ENCODE measurements around the gene DPYSL5. TPM values are rescaled to one million over a fixed set of nuclear protein-coding genes. Genes with fewer than 3 reads are reported as not detected.
"Not testable (repeated sequence)": the region's sequence is repeated elsewhere in the genome, so short reads cannot be mapped to it uniquely, and the experiment has no call there.

DPYSL5 gene
- total RNA-seq, 2 experiments from 2014 or later: not detected

- Mint-ChIP-seq H3K27me3 (peaks cover 39% of the 10 kb centered on the region), H3K4me3 (no peak overlapping the region), H3K4me1 (no peaks in the 10 kb centered on the region), H3K36me3 (no peaks in the 10 kb centered on the region), H3K27ac (no peak overlapping the region), H3K9me3 (ENCODE audit: low read depth) (no peaks in the 10 kb centered on the region)
- DNase-seq (no peak), ATAC-seq (no peak)
- CTCF ChIA-PET: interaction anchor here (1.0 kb wide), 1 partner anchor 299 kb away, joined by 3 read pairs; no protein-coding TSS in a partner anchor
Measured at GRCh38 chr2:26870585-26871095, 22.7 kb downstream of the DPYSL5 start.

GRCh38 chr2:26873286-26873983 lies 25.5 kb downstream of the DPYSL5 start:
- DNase-seq (no peak), ATAC-seq (no peak)
- Mint-ChIP-seq H3K27me3 (peaks cover 32% of the 10 kb centered on the region), H3K4me3 (no peak overlapping the region), H3K36me3 (no peaks in the 10 kb centered on the region), H3K9me3 (ENCODE audit: low read depth) (no peaks in the 10 kb centered on the region), H3K27ac (no peak overlapping the region), H3K4me1 (no peaks in the 10 kb centered on the region)
- CTCF ChIA-PET: no interaction called here

GRCh38 chr2:26874514-26874913 lies 26.6 kb downstream of the DPYSL5 start:
- CTCF ChIA-PET: no interaction called here
- ATAC-seq (no peak), DNase-seq (no peak)
- H3K4me3 Mint-ChIP-seq: no peak overlapping the region
- peaks cover 32% of the 10 kb centered on the region for H3K27me3 Mint-ChIP-seq
- H3K27ac Mint-ChIP-seq: no peak overlapping the region
- H3K36me3 Mint-ChIP-seq: no peaks in the 10 kb centered on the region
- H3K9me3 Mint-ChIP-seq (ENCODE audit: low read depth): no peaks in the 10 kb centered on the region
- no peaks in the 10 kb centered on the region for H3K4me1 Mint-ChIP-seq

- H3K36me3 Mint-ChIP-seq: no peaks in the 10 kb centered on the region
- peaks cover 29% of the 10 kb centered on the region for H3K27me3 Mint-ChIP-seq
- H3K4me1 Mint-ChIP-seq: no peaks in the 10 kb centered on the region
- no peak for DNase-seq
- no peak for ATAC-seq
- CTCF ChIA-PET: no interaction called here
- no peaks in the 10 kb centered on the region for H3K9me3 Mint-ChIP-seq (ENCODE audit: low read depth)
- H3K27ac Mint-ChIP-seq: no peak overlapping the region
- H3K4me3 Mint-ChIP-seq: no peak overlapping the region
Measured at GRCh38 chr2:26875065-26875634, 27.2 kb downstream of the DPYSL5 start.

- Mint-ChIP-seq H3K4me3 (no peak overlapping the region), H3K27me3 (peaks cover 33% of the 10 kb centered on the region), H3K27ac (no peak overlapping the region), H3K4me1 (no peaks in the 10 kb centered on the region), H3K9me3 (ENCODE audit: low read depth) (no peaks in the 10 kb centered on the region), H3K36me3 (no peaks in the 10 kb centered on the region)
- DNase-seq (no peak), ATAC-seq (no peak)
- CTCF ChIA-PET: no interaction called here
Measured at GRCh38 chr2:26875808-26876207, 27.9 kb downstream of the DPYSL5 start.

- Mint-ChIP-seq H3K9me3 (ENCODE audit: low read depth) (no peaks in the 10 kb centered on the region), H3K4me3 (no peak overlapping the region), H3K27ac (no peak overlapping the region), H3K27me3 (peaks cover 33% of the 10 kb centered on the region), H3K36me3 (no peaks in the 10 kb centered on the region), H3K4me1 (no peaks in the 10 kb centered on the region)
- DNase-seq: no peak
- ATAC-seq: no peak
- CTCF ChIA-PET: no interaction called here
Measured at GRCh38 chr2:26876260-26876659, 28.3 kb downstream of the DPYSL5 start.

GRCh38 chr2:26877276-26877675 lies 29.3 kb downstream of the DPYSL5 start:
- H3K9me3 Mint-ChIP-seq (ENCODE audit: low read depth): no peaks in the 10 kb centered on the region
- H3K36me3 Mint-ChIP-seq: no peaks in the 10 kb centered on the region
- CTCF ChIA-PET: no interaction called here
- no peaks in the 10 kb centered on the region for H3K4me1 Mint-ChIP-seq
- H3K4me3 Mint-ChIP-seq: no peak overlapping the region
- H3K27ac Mint-ChIP-seq: no peak overlapping the region
- DNase-seq (no peak), ATAC-seq (no peak)
- H3K27me3 Mint-ChIP-seq: peaks cover 28% of the 10 kb centered on the region

GRCh38 chr2:26880161-26880560 lies 32.2 kb downstream of the DPYSL5 start:
- no peak for DNase-seq
- Mint-ChIP-seq H3K4me1 (no peaks in the 10 kb centered on the region), H3K27ac (no peak overlapping the region), H3K36me3 (no peaks in the 10 kb centered on the region), H3K4me3 (no peak overlapping the region), H3K27me3 (peaks cover 28% of the 10 kb centered on the region), H3K9me3 (ENCODE audit: low read depth) (no peaks in the 10 kb centered on the region)
- CTCF ChIA-PET: interaction anchor here (1.4 kb wide), 1 partner anchor 27 kb away, joined by 3 read pairs; no protein-coding TSS in a partner anchor
- no peak for ATAC-seq

- DNase-seq: no peak
- no peak for ATAC-seq
- Mint-ChIP-seq H3K9me3 (ENCODE audit: low read depth) (no peaks in the 10 kb centered on the region), H3K4me3 (no peak overlapping the region), H3K4me1 (no peaks in the 10 kb centered on the region), H3K27me3 (peaks cover 24% of the 10 kb centered on the region), H3K36me3 (no peaks in the 10 kb centered on the region), H3K27ac (no peak overlapping the region)
- CTCF ChIA-PET: interaction anchor here (1.4 kb wide), 1 partner anchor 26 kb away, joined by 3 read pairs; no protein-coding TSS in a partner anchor
Measured at GRCh38 chr2:26880910-26881435, 33.0 kb downstream of the DPYSL5 start.

- H3K36me3 Mint-ChIP-seq; H3K27ac Mint-ChIP-seq; H3K4me1 Mint-ChIP-seq; ATAC-seq; CTCF ChIA-PET; H3K4me3 Mint-ChIP-seq; H3K9me3 Mint-ChIP-seq (ENCODE audit: low read depth); DNase-seq: not testable (repeated sequence)
- peaks cover 24% of the 10 kb centered on the region for H3K27me3 Mint-ChIP-seq
Measured at GRCh38 chr2:26882220-26882619, 34.3 kb downstream of the DPYSL5 start.

GRCh38 chr2:26883956-26884355 lies 36.0 kb downstream of the DPYSL5 start:
- Mint-ChIP-seq H3K27ac (no peak overlapping the region), H3K4me3 (no peak overlapping the region), H3K27me3 (peaks cover 23% of the 10 kb centered on the region), H3K36me3 (no peaks in the 10 kb centered on the region), H3K4me1 (no peaks in the 10 kb centered on the region), H3K9me3 (ENCODE audit: low read depth) (no peaks in the 10 kb centered on the region)
- CTCF ChIA-PET: no interaction called here
- ATAC-seq: no peak
- DNase-seq: no peak

- CTCF ChIA-PET: no interaction called here
- Mint-ChIP-seq H3K27me3 (peaks cover 22% of the 10 kb centered on the region), H3K4me1 (no peaks in the 10 kb centered on the region), H3K36me3 (no peaks in the 10 kb centered on the region), H3K9me3 (ENCODE audit: low read depth) (no peaks in the 10 kb centered on the region), H3K4me3 (no peak overlapping the region), H3K27ac (no peak overlapping the region)
- DNase-seq (no peak), ATAC-seq (no peak)
Measured at GRCh38 chr2:26884486-26884885, 36.6 kb downstream of the DPYSL5 start.

GRCh38 chr2:26885651-26886329 lies 37.9 kb downstream of the DPYSL5 start:
- peaks cover 20% of the 10 kb centered on the region for H3K27me3 Mint-ChIP-seq
- H3K4me1 Mint-ChIP-seq: no peaks in the 10 kb centered on the region
- no peaks in the 10 kb centered on the region for H3K36me3 Mint-ChIP-seq
- H3K4me3 Mint-ChIP-seq: no peak overlapping the region
- H3K27ac Mint-ChIP-seq: no peak overlapping the region
- CTCF ChIA-PET: interaction anchor here (1.3 kb wide), 1 partner anchor 40 kb away, joined by 4 read pairs; no protein-coding TSS in a partner anchor
- no peak for DNase-seq
- ATAC-seq: no peak
- H3K9me3 Mint-ChIP-seq (ENCODE audit: low read depth): no peaks in the 10 kb centered on the region
